ENCODE data around the gene CXCL5.

GRCh38 chr4:74041418-74041817, 42.9 kb upstream of the CXCL5 start:
- TF ChIP-seq, protein P1, sequence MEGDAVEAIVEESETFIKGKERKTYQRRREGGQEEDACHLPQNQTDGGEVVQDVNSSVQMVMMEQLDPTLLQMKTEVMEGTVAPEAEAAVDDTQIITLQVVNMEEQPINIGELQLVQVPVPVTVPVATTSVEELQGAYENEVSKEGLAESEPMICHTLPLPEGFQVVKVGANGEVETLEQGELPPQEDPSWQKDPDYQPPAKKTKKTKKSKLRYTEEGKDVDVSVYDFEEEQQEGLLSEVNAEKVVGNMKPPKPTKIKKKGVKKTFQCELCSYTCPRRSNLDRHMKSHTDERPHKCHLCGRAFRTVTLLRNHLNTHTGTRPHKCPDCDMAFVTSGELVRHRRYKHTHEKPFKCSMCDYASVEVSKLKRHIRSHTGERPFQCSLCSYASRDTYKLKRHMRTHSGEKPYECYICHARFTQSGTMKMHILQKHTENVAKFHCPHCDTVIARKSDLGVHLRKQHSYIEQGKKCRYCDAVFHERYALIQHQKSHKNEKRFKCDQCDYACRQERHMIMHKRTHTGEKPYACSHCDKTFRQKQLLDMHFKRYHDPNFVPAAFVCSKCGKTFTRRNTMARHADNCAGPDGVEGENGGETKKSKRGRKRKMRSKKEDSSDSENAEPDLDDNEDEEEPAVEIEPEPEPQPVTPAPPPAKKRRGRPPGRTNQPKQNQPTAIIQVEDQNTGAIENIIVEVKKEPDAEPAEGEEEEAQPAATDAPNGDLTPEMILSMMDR (IDR thresholded peaks at IDR 0.05): no peak
- no peak for TF ChIP-seq POLR2A (IDR thresholded peaks at IDR 0.05)
